Measurements from ENCODE around the gene ZNF302. TPM values are rescaled to one million over a fixed set of nuclear protein-coding genes. Genes with fewer than 3 reads are reported as not detected.
"Not testable (repeated sequence)": the region's sequence is repeated elsewhere in the genome, so short reads cannot be mapped to it uniquely, and the experiment has no call there.

ZNF302 gene
- total RNA-seq, 1 donor from 2014 or later: 16.2 TPM

- not testable (repeated sequence) for H3K36me3 ChIP-seq (ENCODE audit: control insufficient read depth in 3 of 3, insufficient read depth in 3 of 3, low read length in 3 of 3); H3K9me3 ChIP-seq (ENCODE audit: control insufficient read depth in 3 of 3, low read length in 3 of 3); H3K27me3 ChIP-seq (ENCODE audit: control insufficient read depth in 3 of 3, insufficient read depth in 3 of 3, low read length in 3 of 3)
- H3K9ac ChIP-seq (ENCODE audit: low read depth in 1 of 3, low read length in 3 of 3): peak overlapping the region; percentile 33 to 84 (median 79)
- H3K27ac ChIP-seq (ENCODE audit: low read depth, low read length): peak overlapping the region; percentile 84
- peaks cover 19 to 52% (median 35%) of the 10 kb centered on the region in 3 donors for H3K4me1 ChIP-seq (ENCODE audit: control insufficient read depth in 3 of 3, insufficient read depth in 3 of 3, low read length in 3 of 3)
- H3K4me3 ChIP-seq (ENCODE audit: low read length in 3 of 3): peak overlapping the region in 1 of 3 donors; percentile 68
These were observed 9.3 kb upstream of the ZNF302 start for GRCh38 chr19:34668077-34668689.

- not testable (repeated sequence) for H3K27me3 ChIP-seq (ENCODE audit: control insufficient read depth in 3 of 3, insufficient read depth in 3 of 3, low read length in 3 of 3); H3K36me3 ChIP-seq (ENCODE audit: control insufficient read depth in 3 of 3, insufficient read depth in 3 of 3, low read length in 3 of 3); H3K4me3 ChIP-seq (ENCODE audit: low read length in 3 of 3); H3K9ac ChIP-seq (ENCODE audit: low read depth in 1 of 3, low read length in 3 of 3); H3K9me3 ChIP-seq (ENCODE audit: control insufficient read depth in 3 of 3, low read length in 3 of 3); H3K27ac ChIP-seq (ENCODE audit: low read depth, low read length)
- H3K4me1 ChIP-seq (ENCODE audit: control insufficient read depth in 3 of 3, insufficient read depth in 3 of 3, low read length in 3 of 3): peaks cover 14 to 49% (median 37%) of the 10 kb centered on the region in 3 donors
These were observed 8.8 kb upstream of the ZNF302 start for GRCh38 chr19:34668690-34669089.

GRCh38 chr19:34669305-34669704, 8.2 kb upstream of the ZNF302 start:
- H3K9me3 ChIP-seq (ENCODE audit: control insufficient read depth in 3 of 3, low read length in 3 of 3): no peaks in the 10 kb centered on the region
- H3K4me3 ChIP-seq (ENCODE audit: low read length in 3 of 3): no peak overlapping the region
- no peak overlapping the region for H3K9ac ChIP-seq (ENCODE audit: low read depth in 1 of 3, low read length in 3 of 3)
- H3K27ac ChIP-seq (ENCODE audit: low read depth, low read length): no peak overlapping the region
- H3K4me1 ChIP-seq (ENCODE audit: control insufficient read depth in 3 of 3, insufficient read depth in 3 of 3, low read length in 3 of 3): peaks cover 11 to 47% (median 36%) of the 10 kb centered on the region in 3 donors
- H3K27me3 ChIP-seq (ENCODE audit: control insufficient read depth in 3 of 3, insufficient read depth in 3 of 3, low read length in 3 of 3): no peaks in the 10 kb centered on the region
- no peaks in the 10 kb centered on the region for H3K36me3 ChIP-seq (ENCODE audit: control insufficient read depth in 3 of 3, insufficient read depth in 3 of 3, low read length in 3 of 3)

- no peak overlapping the region for H3K4me3 ChIP-seq (ENCODE audit: low read length in 3 of 3)
- H3K9ac ChIP-seq (ENCODE audit: low read depth in 1 of 3, low read length in 3 of 3): no peak overlapping the region
- H3K4me1 ChIP-seq (ENCODE audit: control insufficient read depth in 3 of 3, insufficient read depth in 3 of 3, low read length in 3 of 3): peaks cover 11 to 43% (median 21%) of the 10 kb centered on the region in 3 donors
- H3K36me3 ChIP-seq (ENCODE audit: control insufficient read depth in 3 of 3, insufficient read depth in 3 of 3, low read length in 3 of 3): no peaks in the 10 kb centered on the region
- H3K9me3 ChIP-seq (ENCODE audit: control insufficient read depth in 3 of 3, low read length in 3 of 3): no peaks in the 10 kb centered on the region
- no peaks in the 10 kb centered on the region for H3K27me3 ChIP-seq (ENCODE audit: control insufficient read depth in 3 of 3, insufficient read depth in 3 of 3, low read length in 3 of 3)
- H3K27ac ChIP-seq (ENCODE audit: low read depth, low read length): no peak overlapping the region
These were observed 5.5 kb upstream of the ZNF302 start for GRCh38 chr19:34671972-34672371.

GRCh38 chr19:34673590-34673989, 3.9 kb upstream of the ZNF302 start:
- H3K36me3 ChIP-seq (ENCODE audit: control insufficient read depth in 3 of 3, insufficient read depth in 3 of 3, low read length in 3 of 3): no peaks in the 10 kb centered on the region
- H3K27me3 ChIP-seq (ENCODE audit: control insufficient read depth in 3 of 3, insufficient read depth in 3 of 3, low read length in 3 of 3): no peaks in the 10 kb centered on the region
- peak overlapping the region in 1 of 3 donors; percentile 16 for H3K4me3 ChIP-seq (ENCODE audit: low read length in 3 of 3)
- peaks cover 15 to 40% (median 22%) of the 10 kb centered on the region in 3 donors for H3K4me1 ChIP-seq (ENCODE audit: control insufficient read depth in 3 of 3, insufficient read depth in 3 of 3, low read length in 3 of 3)
- H3K27ac ChIP-seq (ENCODE audit: low read depth, low read length): peak overlapping the region; percentile 16
- H3K9ac ChIP-seq (ENCODE audit: low read depth in 1 of 3, low read length in 3 of 3): no peak overlapping the region
- no peaks in the 10 kb centered on the region for H3K9me3 ChIP-seq (ENCODE audit: control insufficient read depth in 3 of 3, low read length in 3 of 3)

- H3K36me3 ChIP-seq (ENCODE audit: control insufficient read depth in 3 of 3, insufficient read depth in 3 of 3, low read length in 3 of 3): peaks cover 10 to 16% (median 13%) of the 10 kb centered on the region in 3 donors
- H3K9me3 ChIP-seq (ENCODE audit: control insufficient read depth in 3 of 3, low read length in 3 of 3): peaks cover 0 to 3% (median 0%) of the 10 kb centered on the region in 3 donors
- H3K9ac ChIP-seq (ENCODE audit: low read depth in 1 of 3, low read length in 3 of 3): no peak overlapping the region
- H3K27me3 ChIP-seq (ENCODE audit: control insufficient read depth in 3 of 3, insufficient read depth in 3 of 3, low read length in 3 of 3): no peaks in the 10 kb centered on the region
- H3K4me1 ChIP-seq (ENCODE audit: control insufficient read depth in 3 of 3, insufficient read depth in 3 of 3, low read length in 3 of 3): peaks cover 26 to 46% (median 28%) of the 10 kb centered on the region in 3 donors
- peak overlapping the region in 1 of 3 donors; percentile 7 for H3K4me3 ChIP-seq (ENCODE audit: low read length in 3 of 3)
- H3K27ac ChIP-seq (ENCODE audit: low read depth, low read length): no peak overlapping the region
These were observed 2.2 kb upstream of the ZNF302 start for GRCh38 chr19:34675250-34675649.

- Histone ChIP-seq H3K9ac (ENCODE audit: low read depth in 1 of 3, low read length in 3 of 3) (no peak overlapping the region), H3K27me3 (ENCODE audit: control insufficient read depth in 3 of 3, insufficient read depth in 3 of 3, low read length in 3 of 3) (no peaks in the 10 kb centered on the region), H3K36me3 (ENCODE audit: control insufficient read depth in 3 of 3, insufficient read depth in 3 of 3, low read length in 3 of 3) (peaks cover 10 to 19% (median 18%) of the 10 kb centered on the region in 3 donors), H3K4me1 (ENCODE audit: control insufficient read depth in 3 of 3, insufficient read depth in 3 of 3, low read length in 3 of 3) (peaks cover 26 to 46% (median 28%) of the 10 kb centered on the region in 3 donors), H3K4me3 (ENCODE audit: low read length in 3 of 3) (peak overlapping the region; percentile 92 to 95 (median 95)), H3K9me3 (ENCODE audit: control insufficient read depth in 3 of 3, low read length in 3 of 3) (peaks cover 0 to 3% (median 0%) of the 10 kb centered on the region in 3 donors), H3K27ac (ENCODE audit: low read depth, low read length) (no peak overlapping the region)
These were observed 1.6 kb upstream of the ZNF302 start for GRCh38 chr19:34675919-34676318.

- peaks cover 0 to 8% (median 0%) of the 10 kb centered on the region in 3 donors for H3K9me3 ChIP-seq (ENCODE audit: control insufficient read depth in 3 of 3, low read length in 3 of 3)
- H3K4me3 ChIP-seq (ENCODE audit: low read length in 3 of 3): peak within 1 kb of the TSS; percentile 92 to 95 (median 95)
- H3K27me3 ChIP-seq (ENCODE audit: control insufficient read depth in 3 of 3, insufficient read depth in 3 of 3, low read length in 3 of 3): no peaks in the 10 kb centered on the region
- peaks cover 15 to 26% (median 25%) of the 10 kb centered on the region in 3 donors for H3K36me3 ChIP-seq (ENCODE audit: control insufficient read depth in 3 of 3, insufficient read depth in 3 of 3, low read length in 3 of 3)
- peak within 1 kb of the TSS; percentile 99 for H3K27ac ChIP-seq (ENCODE audit: low read depth, low read length)
- peaks cover 26 to 46% (median 28%) of the 10 kb centered on the region in 3 donors for H3K4me1 ChIP-seq (ENCODE audit: control insufficient read depth in 3 of 3, insufficient read depth in 3 of 3, low read length in 3 of 3)
- peak within 1 kb of the TSS; percentile 93 to 99 (median 98) for H3K9ac ChIP-seq (ENCODE audit: low read depth in 1 of 3, low read length in 3 of 3)
These were observed 637 bp upstream of the ZNF302 start, which contains the start of gene SCGB2B2 for GRCh38 chr19:34676697-34677385. Gene SCGB2B2, minus strand, starts transcription at chr19:34677159. Its CDS starts 82,596 bp downstream, at chr19:34594563.

- H3K9me3 ChIP-seq (ENCODE audit: control insufficient read depth in 3 of 3, low read length in 3 of 3): peaks cover 0 to 8% (median 0%) of the 10 kb centered on the region in 3 donors
- H3K27ac ChIP-seq (ENCODE audit: low read depth, low read length): peak overlapping the region; percentile 99
- no peaks in the 10 kb centered on the region for H3K27me3 ChIP-seq (ENCODE audit: control insufficient read depth in 3 of 3, insufficient read depth in 3 of 3, low read length in 3 of 3)
- H3K4me1 ChIP-seq (ENCODE audit: control insufficient read depth in 3 of 3, insufficient read depth in 3 of 3, low read length in 3 of 3): peaks cover 21 to 41% (median 25%) of the 10 kb centered on the region in 3 donors
- peaks cover 20 to 36% (median 35%) of the 10 kb centered on the region in 3 donors for H3K36me3 ChIP-seq (ENCODE audit: control insufficient read depth in 3 of 3, insufficient read depth in 3 of 3, low read length in 3 of 3)
- H3K4me3 ChIP-seq (ENCODE audit: low read length in 3 of 3): peak overlapping the region; percentile 92 to 95 (median 95)
- peak overlapping the region; percentile 93 to 99 (median 98) for H3K9ac ChIP-seq (ENCODE audit: low read depth in 1 of 3, low read length in 3 of 3)
These were observed 571 bp downstream of the ZNF302 start for GRCh38 chr19:34678085-34678412.

- Histone ChIP-seq H3K4me3 (ENCODE audit: low read length in 3 of 3) (peak overlapping the region; percentile 92 to 95 (median 95)), H3K4me1 (ENCODE audit: control insufficient read depth in 3 of 3, insufficient read depth in 3 of 3, low read length in 3 of 3) (peaks cover 18 to 39% (median 25%) of the 10 kb centered on the region in 3 donors), H3K27ac (ENCODE audit: low read depth, low read length) (peak overlapping the region; percentile 99), H3K9me3 (ENCODE audit: control insufficient read depth in 3 of 3, low read length in 3 of 3) (peaks cover 0 to 8% (median 0%) of the 10 kb centered on the region in 3 donors), H3K27me3 (ENCODE audit: control insufficient read depth in 3 of 3, insufficient read depth in 3 of 3, low read length in 3 of 3) (no peaks in the 10 kb centered on the region), H3K36me3 (ENCODE audit: control insufficient read depth in 3 of 3, insufficient read depth in 3 of 3, low read length in 3 of 3) (peaks cover 22 to 39% (median 38%) of the 10 kb centered on the region in 3 donors), H3K9ac (ENCODE audit: low read depth in 1 of 3, low read length in 3 of 3) (peak overlapping the region; percentile 93 to 99 (median 98))
These were observed 943 bp downstream of the ZNF302 start for GRCh38 chr19:34678421-34678820.

All from skeletal muscle tissue (tissue), 4 donors.